Endothelial cell of coronary artery (primary cell): ENCODE results near the gene KDM2B. TPM values are rescaled to one million over a fixed set of nuclear protein-coding genes. Genes with fewer than 3 reads are reported as not detected.

ENCODE experiments used
- total RNA-seq: library from RNA; depleted of rRNA; stranded (reverse); fragments of >200 nt; gene quantifications from 2 replicates; pipeline ENCODE4 v1.2.3, GENCODE V29; 2014

KDM2B gene
- total RNA-seq, result 19.4 and 22.1 TPM in 2 replicates

GRCh38 chr12:121580959-121581685 is at the start of gene KDM2B:
TSS of gene KDM2B (minus strand) at chr12:121581023. CDS start at chr12:121580911, 112 bp downstream.

DNA sequence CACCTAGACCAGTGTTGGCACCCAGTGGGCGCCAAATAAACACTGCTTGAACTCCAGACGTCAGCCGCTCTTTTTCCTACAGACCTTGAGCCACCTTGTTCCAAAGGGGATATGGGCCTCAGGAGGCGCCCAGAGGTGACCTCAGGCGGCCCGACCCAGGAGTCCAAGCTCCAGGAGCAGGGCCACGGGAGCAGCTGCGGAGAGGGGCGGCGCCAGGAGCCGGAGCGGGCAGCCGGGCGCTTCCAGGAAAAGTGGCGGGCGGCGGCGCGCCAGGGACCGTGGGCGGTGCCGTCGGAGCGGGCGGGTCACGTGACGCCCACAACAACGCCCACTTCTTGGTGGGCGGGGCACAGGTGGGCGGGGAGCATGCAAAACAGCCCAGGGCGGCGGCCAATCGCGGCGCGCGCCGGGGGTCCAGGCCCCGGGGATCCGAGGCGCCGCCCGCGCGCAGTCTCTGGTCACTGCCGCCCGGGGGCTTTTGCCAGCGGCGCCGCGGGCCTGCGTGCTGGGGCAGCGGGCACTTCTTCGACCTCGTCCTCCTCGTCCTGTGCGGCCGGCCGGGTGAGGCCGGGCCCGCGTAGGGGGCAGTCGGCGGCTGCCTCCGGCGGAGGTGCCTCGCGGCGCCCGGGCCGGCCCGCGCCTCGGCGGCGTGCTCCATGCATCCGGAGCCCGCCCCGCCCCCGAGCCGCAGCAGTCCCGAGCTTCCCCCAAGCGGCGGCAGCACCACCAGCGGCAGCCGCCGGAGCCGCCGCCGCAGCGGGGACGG is 45.4 kb upstream of the KDM2B start, which contains the start of gene ORAI1:
Gene ORAI1 (plus strand): TSS at position 444 of the 766 bp plus-strand sequence.

GRCh38 chr12:121399391-121400331 is 181.2 kb downstream of the KDM2B start, which contains the start of gene RNF34:
TSS of gene RNF34 (plus strand) at chr12:121400118. CDS start at chr12:121400213, 95 bp downstream.

Other genes starting within 250 kb of the KDM2B start
- 120 and 143 TPM in 2 replicates for gene ANAPC5, start 228.6 kb downstream of the KDM2B start, total RNA-seq
- 114 and 116 TPM in 2 replicates for gene RNF34, start 180.9 kb downstream of the KDM2B start, total RNA-seq
- gene ORAI1, start 45.5 kb upstream of the KDM2B start, total RNA-seq, result 13.8 and 14.2 TPM in 2 replicates
- gene MORN3, start 88.6 kb upstream of the KDM2B start, total RNA-seq, result 0.28 and 1.1 TPM in 2 replicates
- gene TMEM120B, start 131.7 kb upstream of the KDM2B start, total RNA-seq, result 5.9 and 9.0 TPM in 2 replicates
- 6.0 and 6.6 TPM in 2 replicates for gene RHOF, start 212.7 kb upstream of the KDM2B start, total RNA-seq
- gene SETD1B, start 223.0 kb upstream of the KDM2B start, total RNA-seq, result 1.9 and 2.7 TPM in 2 replicates